NCI-H1092 (cell line): ENCODE results near the gene BRMS1.
"Not testable (repeated sequence)": the region's sequence is repeated elsewhere in the genome, so short reads cannot be mapped to it uniquely, and the experiment has no call there.

Experiments used
- DNase-seq: peaks from one replicate; lab custom pipeline; 2025; lab: John Stamatoyannopoulos, UW

The BRMS1 gene

GRCh38 chr11:66363187-66363601 lies 18.3 kb upstream of the BRMS1 start:
- DNase-seq = no peak

DNA sequence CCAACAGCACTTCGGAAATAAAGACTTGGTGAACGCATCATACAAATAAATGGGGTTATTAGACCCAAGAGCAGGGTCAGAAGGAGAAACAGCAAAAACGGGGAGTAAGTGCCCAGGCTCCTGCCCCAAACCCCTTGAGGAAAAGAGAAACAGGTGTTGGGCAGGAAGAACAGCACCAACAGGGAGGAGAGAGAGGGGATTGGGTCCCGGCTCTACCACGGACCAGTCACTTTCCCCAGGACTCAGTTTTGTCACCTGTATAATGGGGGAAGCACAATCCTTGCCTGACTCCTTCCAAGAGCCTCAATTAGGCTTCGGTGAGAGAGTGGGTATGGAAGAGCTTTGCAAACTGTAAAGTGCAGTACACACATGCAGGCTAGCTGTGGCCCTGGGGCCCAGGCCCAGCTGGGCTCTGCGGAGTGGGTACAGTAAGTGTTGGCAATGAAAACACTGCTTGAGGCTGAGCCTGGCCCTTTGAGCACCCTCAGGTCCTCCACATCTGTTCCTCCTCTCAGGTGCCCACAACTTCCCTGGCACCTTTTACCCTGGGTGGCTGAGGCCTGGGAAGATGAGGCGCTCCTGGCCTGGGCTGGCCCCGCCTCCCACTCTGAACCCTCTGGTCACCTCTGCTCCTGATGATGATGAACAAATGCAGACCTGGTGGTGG lies 17.7 kb upstream of the BRMS1 start:
- DNase-seq = no peak

GRCh38 chr11:66361502-66361941 lies 16.6 kb upstream of the BRMS1 start:
- DNase-seq = no peak

GRCh38 chr11:66360406-66361073 lies 15.6 kb upstream of the BRMS1 start:
- no peak for DNase-seq

DNA sequence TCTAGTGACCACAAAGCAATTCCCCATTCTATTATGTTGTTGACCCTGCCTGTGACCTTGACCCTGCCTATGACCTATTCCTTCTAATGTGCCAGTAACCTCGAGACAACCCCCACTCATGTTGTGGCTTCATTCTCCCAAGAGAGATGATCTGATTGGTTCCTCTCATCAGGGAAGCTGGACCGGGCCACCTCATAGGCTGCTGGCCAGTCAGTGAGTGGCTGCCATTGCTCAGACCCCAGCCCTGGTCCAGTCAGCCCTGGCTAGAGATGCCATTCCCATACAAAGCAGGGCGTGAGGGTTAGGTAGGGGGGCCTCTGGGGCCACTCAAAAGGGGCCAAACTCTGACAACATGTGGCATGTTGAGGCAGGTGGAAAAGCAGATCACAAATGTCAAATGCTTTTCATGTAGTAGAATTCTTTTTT lies 14.8 kb upstream of the BRMS1 start:
- no peak for DNase-seq

GRCh38 chr11:66350560-66351235 lies 5.8 kb upstream of the BRMS1 start:
- DNase-seq = not testable (repeated sequence)

DNA sequence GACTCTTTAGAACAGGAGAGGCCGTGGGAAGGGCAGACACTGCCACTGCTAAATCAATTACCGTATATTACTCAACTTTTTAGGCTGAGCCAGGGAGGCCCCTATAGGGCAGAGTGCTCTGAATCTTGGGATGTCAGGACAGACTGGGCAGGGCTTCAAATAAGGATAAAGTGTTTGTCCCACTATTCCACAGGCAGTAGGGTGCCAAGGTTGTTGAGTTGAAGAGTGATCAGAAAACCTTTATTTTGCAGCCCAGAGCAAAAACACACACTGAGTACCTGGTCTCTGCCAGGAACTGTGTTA lies 4.1 kb upstream of the BRMS1 start:
- DNase-seq = no peak

DNA sequence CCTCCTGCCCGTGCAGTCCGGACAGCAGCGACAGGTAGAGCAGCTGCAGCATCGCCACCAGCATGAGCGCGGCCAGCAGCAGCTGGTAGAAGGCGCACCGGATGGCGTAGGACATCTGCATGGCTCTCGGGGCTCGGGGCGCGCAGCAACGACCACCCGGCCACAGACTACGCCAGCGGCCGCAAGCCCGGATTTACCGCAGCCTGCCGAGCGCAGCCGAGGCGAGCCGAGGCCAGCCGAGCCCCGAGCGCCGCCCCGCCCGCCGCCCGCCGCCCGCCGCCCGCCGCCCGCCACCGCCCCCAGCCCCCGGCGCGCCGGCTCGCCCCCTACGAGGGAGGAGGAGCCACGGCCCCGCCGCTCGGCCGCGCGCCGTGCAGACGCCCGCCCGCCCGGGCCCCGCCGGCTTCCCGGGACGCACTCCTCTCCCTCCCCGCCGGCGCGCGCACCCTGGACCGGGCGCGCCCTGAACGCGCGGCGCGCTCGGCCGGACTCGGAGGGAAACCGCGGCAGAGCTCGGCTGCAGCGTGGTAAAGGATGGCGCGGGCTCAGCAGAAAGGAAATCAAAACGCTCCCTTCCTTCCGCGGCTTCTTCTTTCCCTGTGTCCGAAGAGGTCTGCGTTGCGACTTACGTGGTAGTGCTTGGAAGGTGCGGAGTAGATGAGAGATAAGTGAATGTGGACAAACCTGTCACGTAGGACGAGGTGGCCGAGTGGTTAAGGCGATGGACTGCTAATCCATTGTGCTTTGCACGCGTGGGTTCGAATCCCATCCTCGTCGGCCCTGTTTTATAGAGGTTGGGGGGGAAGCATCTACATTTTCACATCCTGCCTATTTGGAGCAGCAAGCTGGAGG lies 2.7 kb upstream of the BRMS1 start, which contains the start of gene B4GAT1:
TSS of gene B4GAT1 (minus strand) at position 205 of the 852 bp plus-strand sequence. CDS start at position 121, 84 bp downstream.
- peak; percentile 89 for DNase-seq

DNA sequence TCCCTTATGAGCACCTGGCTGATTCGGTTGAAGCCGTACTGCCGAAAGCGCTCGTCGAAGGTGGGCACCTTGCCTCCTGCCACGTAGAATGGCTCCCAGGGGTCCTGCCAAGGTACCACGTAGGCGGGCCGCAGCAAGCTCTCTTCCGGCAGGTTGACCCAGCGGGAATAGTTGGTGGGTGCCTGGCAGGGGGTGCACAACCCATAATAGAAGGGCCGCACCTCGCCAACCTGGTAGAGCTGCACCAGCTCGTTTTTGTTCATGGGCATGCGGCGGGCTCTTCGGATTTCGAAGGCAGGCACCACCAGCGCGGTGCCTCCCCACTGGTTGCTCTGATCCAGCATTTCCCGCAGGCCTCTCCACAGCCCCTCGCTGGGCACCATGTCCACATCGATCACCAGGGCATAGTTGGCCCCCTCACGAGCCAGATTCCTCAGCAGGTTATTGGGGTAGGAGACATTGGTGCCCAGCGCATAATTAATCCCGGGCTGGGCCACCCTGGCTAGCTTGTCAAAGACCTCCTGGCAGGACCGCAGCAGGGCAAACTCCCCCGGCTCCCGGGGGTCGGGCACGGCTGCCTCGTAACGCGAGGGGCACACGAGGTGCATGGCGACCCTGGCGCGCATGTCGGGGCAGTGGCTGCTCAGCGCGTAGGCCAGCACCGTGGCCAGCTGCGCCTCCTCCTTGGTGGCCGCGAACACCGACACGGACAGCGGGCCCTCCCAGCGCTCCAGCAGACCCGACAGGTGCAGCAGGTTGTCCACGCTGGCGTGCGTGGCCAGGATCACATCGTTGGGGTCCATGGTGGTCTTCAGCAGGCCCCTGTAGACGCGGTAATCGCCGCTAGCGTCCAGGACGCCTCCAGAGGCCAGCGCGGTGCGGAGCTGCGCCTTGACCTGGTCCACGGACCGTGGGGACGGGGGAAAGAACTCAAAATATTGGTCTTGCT lies 1.8 kb upstream of the BRMS1 start:
- DNase-seq = no peak

DNA sequence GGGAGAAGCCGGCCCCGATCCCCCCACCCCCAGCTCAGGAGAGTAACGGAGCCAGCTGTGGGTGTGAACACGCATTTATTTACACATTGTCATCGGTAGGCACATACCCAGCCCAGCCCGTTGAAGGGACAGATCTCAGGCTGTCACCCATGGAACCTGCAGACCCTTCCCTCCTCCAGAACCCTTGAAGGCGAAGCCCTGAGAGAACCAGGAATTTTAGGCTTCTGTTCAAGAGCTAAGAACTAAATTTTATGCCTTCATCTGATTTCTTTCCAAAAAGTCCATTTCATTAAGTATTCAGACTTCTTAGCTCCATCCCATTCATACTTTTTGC lies 379 bp upstream of the BRMS1 start:
- no peak for DNase-seq

DNA sequence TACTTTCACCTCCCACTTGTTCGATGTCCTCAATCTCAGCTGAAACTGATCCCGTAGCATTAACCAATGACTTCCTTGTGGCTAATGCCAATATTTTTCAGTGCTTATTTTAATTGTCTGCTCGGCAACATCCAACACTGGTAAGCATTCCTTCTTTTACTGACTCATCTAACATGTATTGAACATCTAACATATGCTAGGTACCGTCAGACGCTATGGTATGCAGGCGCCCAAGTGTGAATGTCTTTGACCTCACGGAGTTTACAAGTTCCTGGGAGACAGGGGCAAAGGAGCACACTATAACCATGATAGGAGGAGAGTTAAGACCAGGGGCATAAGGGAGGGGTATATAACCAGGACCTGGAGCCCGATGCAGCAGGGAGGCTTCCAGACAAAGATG lies 1.7 kb downstream of the BRMS1 start:
- no peak for DNase-seq

GRCh38 chr11:66341502-66342126 lies 3.3 kb downstream of the BRMS1 start:
- DNase-seq = no peak

DNA sequence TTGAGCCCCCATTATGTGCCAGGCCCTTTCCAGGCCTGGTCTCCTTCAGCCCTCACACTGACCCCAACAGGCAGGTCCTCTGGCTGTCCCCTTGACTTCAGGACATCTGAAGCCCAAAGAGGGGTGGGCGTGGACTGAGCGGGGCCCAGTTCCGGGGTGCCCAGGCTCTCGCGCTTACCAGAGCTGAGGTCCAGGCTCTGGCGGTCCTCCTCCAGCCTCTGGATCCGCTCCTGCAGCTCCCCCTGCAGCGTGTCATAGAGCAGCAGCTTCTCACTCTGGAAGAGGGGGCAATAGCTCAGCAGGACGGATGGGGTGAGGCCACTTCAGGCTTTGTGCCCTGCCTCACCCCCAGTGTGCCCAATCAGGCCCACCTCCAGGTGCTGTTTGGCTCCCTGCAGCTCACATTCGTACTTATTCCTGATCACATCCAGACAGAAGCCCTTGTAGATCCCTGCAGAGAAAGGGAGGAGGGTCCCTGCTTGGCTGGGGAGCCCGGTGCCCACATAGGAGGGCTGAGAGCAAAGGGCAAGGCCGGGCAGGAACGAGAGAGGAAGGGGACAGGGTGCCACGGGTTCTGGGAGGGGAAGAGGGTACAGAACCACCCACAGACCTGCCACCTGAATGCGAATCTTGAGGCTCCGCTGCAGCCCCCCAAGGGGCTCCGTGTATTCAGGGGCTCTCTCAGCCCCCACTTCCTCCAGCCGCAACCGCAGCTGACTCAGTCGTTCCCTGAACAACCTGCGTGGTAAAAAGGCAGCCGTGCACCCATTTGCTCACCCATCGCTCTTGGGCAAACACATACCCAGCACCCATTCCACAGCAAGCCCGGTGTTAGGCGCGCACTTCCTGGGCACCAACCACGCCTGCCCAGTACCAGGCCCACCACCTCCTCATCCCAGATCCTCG lies 4.1 kb downstream of the BRMS1 start:
- DNase-seq = no peak

DNA sequence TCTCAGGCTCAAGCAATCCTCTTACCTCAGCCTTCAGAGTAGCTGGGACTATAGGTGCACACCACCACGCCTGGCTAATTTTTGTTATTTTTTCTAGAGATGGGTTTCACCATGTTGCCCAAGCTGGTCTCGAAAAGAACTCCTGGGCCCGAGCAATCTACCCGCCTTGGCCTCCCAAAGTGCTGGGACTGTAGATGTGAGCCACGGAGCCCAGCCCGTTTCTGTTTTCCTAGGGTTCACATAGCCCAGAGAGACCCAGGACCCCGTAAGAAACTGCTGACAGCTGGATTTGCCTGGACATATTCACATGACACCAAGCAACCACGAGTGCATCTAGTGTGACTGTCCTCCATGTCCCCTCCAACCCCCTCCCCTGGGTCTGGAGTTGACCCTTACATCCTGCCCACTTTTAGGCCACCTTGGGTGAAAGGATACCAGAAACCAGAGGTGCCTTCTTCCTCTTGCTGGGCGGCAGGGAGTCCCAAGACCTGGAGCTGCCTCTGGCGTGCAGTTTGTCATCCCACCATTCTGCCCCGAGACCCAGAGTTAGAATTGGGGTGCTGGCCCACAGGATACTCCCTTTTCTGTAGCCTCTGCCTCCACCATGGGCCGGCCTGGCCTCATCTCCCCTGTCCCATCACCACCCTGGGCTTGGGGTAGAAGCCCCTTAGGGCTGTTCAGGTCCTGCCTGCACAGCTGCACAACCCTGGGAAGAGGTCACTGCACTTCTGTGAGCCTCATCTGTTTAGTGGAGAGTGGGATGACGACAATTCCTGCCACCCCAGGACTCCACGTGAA lies 5.0 kb downstream of the BRMS1 start:
- DNase-seq = no peak

DNA sequence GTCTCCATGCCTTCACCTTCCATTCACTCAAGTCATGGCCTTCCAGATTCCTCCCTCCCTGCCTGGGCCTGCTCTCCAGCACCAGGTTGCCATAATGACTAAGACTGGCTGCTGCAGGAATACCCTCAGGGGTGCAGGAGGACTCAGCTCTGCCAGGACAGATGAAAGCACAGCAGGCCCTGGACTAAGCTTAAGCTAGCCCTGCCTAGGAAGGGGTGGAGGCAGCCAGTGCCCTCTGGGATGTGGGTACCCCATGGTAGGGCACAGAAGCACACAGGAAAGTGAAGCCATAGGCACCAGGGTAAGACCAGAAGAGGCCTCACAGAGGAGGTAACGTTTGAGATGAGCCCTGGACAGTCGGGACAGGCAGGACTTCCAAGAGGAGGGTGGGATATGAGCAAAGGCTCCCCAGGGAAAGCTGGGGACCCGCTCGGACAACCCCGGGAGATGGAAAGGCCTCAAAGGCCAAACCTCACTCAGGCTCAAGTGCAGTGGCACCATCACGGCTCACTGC lies 5.7 kb downstream of the BRMS1 start:
- no peak for DNase-seq

- DNase-seq = no peak
These were observed 6.4 kb downstream of the BRMS1 start for GRCh38 chr11:66338276-66339161.

- no peak for DNase-seq
These were observed 7.6 kb downstream of the BRMS1 start for GRCh38 chr11:66337103-66337899.
